GM04503 (cell line): ENCODE measurements around the gene EEF1AKMT3.
"Not testable (repeated sequence)": the region's sequence is repeated elsewhere in the genome, so short reads cannot be mapped to it uniquely, and the experiment has no call there.

ENCODE experiments used
- DNase-seq: peaks from one replicate; pipeline ENCODE4 v3.0.0-alpha.2; 2012; ENCODE audit warnings: low read depth

EEF1AKMT3 gene

DNA sequence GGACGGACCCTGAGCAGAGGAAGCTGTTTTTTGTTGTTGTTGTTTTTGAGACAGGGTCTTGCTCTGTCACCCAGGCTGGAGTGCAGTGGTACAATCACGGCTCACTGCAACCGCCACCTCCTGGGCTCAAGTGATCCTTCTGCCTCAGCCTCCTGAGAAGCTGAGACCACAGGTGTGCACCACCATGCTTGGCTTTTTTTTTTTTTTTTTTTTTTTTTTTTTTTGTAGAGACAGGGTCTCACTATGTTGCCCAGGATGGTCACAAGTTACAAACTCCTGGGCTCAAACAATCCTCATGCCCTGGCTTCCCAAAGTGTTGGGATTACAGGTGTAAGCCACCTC lies 45.5 kb downstream of the EEF1AKMT3 start:
- DNase-seq = not testable (repeated sequence)

DNA sequence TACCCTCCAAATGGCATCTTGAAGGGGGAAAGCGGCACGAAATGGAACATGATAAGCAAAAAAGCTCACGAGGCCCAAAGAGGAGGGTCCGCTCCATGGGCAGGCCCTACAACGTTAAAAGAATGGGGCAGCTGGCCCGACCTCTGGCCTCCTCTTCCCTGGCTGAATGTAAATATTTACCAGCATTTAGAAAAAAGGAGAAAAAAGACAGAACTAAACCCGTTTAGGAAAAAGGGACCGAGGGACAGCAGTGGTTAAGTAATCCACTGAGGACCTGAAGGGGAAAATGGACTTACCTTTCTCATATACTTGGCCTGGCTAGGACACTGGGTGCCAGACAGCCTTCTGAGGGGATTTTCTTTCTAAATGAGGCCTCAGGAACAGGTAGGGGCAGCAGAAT lies 47.7 kb downstream of the EEF1AKMT3 start:
- not testable (repeated sequence) for DNase-seq

DNA sequence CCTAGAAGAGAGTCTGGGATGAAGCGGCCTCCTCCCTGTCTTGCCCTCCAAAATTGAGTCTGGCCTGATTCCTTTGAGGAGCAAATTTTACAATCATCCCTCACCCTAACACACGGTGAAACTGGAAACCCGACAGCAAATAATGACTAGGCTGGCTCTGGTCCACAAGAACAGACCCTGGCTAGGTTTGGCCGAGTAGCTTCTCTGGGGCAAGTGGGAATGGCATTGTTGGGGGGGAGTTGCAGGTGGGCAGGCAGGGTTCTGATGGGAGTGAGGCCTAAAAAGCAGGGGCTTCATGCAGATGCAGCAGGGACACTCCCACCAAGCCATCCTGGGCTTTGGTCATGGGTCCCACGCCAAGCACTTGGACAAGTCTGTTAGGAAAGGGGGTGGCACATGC lies 48.6 kb downstream of the EEF1AKMT3 start:
- not testable (repeated sequence) for DNase-seq

DNA sequence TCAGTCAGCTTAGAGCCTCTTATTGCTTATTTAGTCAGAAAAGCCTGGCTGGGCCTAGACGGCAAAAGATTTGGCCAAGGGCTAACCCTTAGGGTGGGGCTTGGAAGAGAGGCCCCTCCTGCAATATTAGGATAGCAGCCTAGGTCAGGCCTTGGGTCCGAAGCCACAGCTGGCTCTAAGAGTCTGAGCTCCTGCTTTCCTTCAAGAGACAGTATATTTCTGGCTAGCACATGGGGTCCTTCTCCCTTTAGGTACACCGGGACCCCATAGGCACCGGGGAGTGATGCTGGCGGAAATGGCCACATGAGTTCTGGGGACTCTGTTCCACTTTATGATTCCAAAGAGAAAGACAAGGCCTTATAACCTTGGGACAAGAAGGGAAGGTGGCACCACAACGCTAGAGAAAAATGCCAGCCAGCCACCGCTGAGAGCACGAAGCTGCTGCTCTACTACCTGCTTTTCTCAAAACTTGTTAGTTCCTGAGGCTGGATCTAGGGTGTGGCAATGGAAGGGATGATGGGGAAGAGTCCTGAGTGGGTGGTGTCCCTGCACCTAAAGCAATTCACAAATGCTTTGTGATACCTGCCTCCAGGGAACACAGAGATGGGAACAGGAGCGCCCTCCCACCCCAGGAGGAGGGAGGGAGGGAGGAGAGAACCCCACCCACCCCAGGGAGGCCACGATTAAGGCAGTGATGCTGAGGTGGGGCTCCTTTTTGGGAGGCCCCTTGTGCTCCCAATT lies 49.2 kb downstream of the EEF1AKMT3 start:
- DNase-seq = no peak

DNA sequence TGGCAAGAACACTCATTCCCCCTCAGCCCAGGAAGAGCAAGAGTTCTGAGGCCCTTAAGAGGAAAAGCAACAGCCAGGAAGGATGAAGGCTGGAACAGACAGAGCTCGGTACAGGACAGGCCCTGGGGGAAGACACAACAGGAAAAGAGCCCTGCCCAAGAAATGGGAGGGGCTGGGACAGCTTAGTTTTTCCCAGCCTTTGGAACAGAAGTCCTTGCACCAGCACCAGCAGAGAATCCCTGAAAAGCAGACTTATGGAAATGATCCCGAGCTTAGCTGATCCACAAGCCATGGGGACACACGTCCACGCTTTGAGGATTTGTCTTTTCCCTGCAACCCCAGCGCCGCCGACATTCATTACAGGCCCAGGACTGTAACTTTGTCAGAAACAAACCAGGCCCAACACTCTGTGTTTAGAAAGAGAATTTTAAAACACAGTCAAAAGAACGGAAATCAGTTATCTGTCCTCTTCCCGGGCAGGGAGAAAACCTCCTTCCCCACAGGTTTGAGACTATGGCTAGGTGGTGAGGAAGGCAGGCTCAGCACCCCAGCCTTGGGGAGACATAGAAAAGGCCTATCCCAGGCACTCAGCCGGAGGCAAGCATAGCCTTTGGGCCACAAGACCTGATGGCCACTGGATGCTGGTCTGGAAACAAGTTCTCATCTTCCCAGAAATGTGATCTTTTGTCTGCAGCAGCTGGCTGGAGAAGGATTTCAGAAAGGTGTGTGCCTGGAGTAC lies 50.1 kb downstream of the EEF1AKMT3 start:
- DNase-seq = no peak

DNA sequence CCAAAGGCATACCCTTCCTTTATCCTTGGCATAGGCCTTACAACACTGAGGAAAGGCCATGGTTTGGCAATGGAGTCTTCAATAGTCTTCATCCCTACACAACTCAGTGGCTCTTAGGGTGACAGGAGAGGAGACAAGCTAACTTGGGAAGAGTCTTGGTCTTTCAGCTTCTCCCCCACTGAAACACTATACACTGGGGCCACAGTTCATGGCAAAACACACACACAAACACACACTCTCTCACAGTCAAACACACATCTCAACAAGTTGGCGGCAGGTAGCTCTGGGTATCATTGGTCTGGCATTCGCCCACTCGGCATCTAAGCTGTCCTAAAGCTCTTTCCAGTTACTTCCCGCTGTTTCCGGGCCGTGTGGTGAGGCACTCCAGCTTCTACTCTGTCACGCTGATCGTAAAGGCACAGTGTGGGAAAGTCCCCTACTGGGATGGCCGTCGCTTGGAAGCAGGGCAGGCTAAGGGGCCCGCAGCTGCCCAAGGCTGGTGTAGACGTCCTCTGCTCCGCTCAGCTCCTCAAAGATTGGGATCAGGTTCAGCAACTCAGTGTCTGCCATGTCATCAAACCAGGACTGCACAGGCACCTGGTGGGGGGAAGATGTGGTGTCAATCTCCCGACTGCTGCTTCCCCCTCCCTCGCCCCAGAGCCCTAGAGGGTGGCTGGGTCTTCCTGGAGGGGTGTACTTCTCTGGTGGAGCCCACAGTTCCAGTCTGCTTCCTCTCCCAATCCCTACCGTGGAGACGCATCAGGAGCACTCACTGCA lies 50.9 kb downstream of the EEF1AKMT3 start:
- DNase-seq = no peak

DNA sequence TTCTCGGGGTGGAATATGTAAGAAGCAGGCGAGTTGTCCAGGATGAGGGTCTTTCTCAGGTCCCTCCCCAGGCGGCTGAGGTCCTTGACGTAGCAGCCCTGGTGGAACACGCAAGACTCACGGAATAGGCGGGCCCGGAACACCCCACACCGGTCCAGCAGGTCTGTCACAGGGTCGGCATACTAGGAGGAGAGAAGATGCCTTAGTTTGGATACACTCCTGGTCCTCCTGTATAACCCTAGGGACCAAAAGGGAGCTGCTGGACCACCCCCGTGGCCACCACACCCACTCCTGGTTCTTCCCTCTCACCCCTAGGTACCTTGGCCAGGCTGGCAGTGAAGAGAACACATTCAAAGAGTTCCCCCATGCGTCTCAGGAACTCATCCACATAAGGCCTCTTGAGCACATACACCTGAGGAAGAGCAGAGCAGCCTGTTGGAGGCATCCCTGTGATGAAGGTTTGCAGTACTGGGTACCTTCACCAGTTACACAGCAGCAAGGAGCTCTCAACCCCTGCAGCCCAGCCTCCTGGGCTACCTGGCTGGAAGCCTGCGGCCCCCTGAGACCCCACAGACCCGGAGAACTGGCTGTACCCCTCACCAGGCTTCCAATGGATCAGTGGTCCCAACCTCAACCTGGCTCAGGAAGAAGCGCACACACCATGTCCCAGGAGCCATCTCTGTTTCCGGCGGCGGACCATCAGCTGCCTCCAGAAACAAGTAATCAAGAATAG lies 51.7 kb downstream of the EEF1AKMT3 start:
- no peak for DNase-seq

DNA sequence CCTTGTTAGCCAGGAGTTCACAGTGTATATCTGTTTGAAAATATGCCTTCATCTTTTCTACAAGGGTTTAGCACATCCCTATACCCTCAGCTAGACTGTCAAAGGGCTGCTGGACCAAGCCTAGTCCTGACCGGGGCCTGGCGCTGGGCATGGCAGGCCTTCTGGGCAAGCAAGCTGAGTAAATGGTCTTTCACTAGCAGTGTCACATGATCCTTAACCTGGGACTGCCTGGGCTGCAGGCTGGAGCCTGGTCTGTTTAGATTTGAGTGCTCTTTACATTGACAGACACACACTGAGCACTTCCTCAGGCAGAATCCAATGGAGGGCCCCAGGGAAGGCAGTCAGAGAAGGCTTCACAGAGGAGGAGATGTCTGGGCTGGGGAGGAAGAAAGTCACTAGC lies 53.0 kb downstream of the EEF1AKMT3 start:
- no peak for DNase-seq

DNA sequence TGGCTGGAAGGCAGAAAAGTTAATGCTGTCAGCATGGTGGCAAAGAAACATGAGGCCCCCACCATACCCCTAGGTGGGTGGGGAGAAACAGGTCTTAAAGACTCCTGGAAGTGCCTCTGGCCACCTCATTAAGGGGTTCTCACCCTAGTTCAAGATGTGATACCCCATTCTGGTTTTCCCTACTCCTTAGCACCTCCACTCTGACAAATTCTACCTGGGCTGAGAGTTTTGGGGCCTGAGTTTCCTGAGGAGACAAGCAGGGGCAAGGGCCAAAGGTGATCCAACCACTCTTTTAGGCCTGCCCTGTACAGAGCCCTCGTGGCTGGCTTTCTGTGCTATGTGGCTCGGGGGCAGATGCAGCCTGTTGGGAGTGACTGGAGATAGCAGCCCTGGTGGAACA lies 54.0 kb downstream of the EEF1AKMT3 start:
- no peak for DNase-seq

DNA sequence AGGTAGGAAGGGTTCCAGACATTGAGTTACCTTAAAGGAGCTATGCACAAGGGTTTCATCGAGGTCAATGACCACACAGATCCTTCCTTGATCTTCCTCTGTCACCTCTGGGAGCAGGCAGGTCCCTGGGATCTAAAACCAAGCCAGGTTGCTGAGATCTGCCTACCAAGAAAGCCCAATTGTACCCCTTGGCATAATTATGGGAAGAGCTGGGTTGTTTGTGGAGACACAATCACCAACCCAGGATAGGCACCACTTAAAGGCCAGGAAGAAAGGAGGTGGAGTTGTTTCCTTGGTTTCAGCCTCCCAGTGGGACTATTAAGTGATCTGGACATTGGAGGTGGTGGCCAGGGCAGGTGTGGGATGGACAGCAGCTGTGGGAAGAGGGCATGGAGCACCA lies 54.6 kb downstream of the EEF1AKMT3 start:
- no peak for DNase-seq

DNA sequence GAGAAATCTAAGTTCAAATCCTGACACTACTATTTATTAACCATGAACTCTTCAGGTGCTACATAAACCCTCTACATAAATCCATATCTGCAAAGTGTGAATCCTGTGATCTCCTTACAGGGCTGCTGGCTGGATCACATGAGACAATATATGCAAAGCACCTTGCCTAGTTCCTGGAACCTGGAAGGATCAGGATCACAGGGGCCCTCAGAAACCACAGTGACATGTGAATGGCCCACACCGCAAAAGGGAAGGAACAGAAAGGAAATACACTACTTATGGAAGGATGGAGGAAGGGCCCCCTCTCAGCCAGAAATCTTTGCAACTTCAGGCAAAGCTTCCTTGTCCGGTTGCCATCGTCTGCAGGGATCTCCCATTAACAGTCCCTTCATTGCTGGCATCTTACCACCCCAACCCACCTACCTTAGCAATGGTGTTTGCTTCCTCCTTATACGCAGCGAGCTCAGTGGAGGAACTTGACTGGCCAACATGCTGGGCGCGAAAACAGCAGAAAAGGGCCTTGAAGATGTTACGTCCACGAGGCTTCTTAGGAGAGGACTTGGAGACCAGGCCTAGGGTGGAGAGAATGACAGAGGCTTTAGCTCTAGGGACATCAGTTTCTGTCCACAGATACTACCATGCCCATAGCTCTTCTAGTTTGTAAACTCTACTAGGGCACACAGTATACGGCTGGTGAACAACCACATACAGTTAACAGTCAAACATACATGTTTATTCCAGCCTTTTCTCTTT lies 56.8 kb downstream of the EEF1AKMT3 start:
- no peak for DNase-seq

DNA sequence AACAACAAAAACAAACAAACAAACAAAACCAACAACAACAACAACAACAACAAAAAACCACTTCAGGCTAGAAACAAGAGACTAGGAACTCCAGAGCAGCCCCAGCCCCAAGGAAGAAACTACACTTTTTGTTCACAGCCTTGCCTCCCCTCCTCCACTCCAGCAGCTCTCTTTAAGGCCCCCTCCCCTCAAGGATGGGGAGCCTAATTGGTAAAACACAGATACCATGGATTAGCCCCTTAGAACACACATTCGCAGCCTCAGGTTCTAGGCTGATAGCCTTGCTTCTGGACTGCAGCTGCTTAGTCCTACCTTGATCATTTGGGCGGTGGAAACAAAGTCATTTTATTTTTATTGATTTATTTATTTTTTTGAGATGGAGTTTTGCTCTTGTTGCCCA lies 58.0 kb downstream of the EEF1AKMT3 start:
- no peak for DNase-seq
